ENCODE data around the gene MCM9. TPM values are rescaled to one million over a fixed set of nuclear protein-coding genes. Genes with fewer than 3 reads are reported as not detected.

Gene MCM9
- total and polyA plus RNA-seq, 12 donors: 3.1 to 20.5 (median 14.5) TPM

DNA sequence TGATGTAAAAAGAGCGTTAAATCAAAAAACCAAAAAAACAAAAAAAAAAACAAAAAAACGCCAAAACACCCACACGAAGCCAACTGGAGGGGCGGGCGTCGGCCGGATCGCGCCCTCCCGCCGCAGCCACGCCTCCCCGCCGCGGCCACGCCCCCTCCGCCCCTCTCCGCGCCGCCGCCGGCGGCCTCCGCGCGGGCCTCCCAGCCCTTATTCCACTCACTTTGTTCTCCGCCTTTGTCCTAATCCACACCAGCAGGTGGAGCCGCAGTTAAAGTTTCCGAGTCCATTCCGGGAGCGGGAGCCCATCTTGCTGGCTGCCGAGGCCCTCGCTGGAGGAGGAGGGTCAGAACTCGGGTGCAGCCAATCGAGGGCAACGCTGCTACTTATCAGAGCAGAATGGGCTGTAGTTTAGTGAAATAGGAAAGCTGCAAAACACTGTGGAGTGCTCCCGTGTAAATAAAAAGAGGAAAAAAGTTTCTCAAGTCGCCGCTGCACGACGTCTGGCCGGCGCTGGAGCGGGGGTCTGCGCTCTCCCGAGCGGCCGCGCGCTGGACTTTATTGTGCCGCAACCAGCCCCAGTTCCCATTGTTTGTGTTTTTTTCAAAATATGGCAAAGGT is 41.0 kb downstream of the MCM9 start, which contains the start of gene ASF1A:
Gene ASF1A, plus strand, starts transcription at position 346 of the 618 bp plus-strand sequence. Its CDS starts 262 bp downstream, at position 608.
- H3K4me3 ChIP-seq: peak within 1 kb of the TSS; percentile 75 to 98 (median 87)
- intact Hi-C loops (cut with DNase I): no loop called here
- DNase-seq: peak; percentile 96 to 99 (median 98)
- H3K4me1 ChIP-seq (replicated peaks in 1 of 2): peaks cover 11 to 41% of the 10 kb centered on the region in 2 donors
- no peaks in the 10 kb centered on the region for H3K9me3 ChIP-seq (replicated peaks in 1 of 3)
- H3K36me3 ChIP-seq (replicated peaks in 1 of 2): no peaks in the 10 kb centered on the region
- 0% methylated on average over 50 to 51 of the region's 51 CpGs for WGBS, 4 donors
- peak within 1 kb of the TSS; percentile 86 to 95 (median 94) for H3K27ac ChIP-seq
- peak; percentile 78 to 94 for TF ChIP-seq POLR2A (IDR thresholded peaks at IDR 0.05)
- TF ChIP-seq CTCF (IDR thresholded peaks at IDR 0.05): peak; percentile 27 to 73 (median 54)
- H3K27me3 ChIP-seq: no peaks in the 10 kb centered on the region

- Histone ChIP-seq H3K36me3 (replicated peaks in 1 of 2) (no peaks in the 10 kb centered on the region), H3K4me3 (peak overlapping the region; percentile 50 to 94 (median 56)), H3K27me3 (no peaks in the 10 kb centered on the region), H3K27ac (peak overlapping the region; percentile 65 to 95 (median 92)), H3K9me3 (replicated peaks in 1 of 3) (no peaks in the 10 kb centered on the region), H3K4me1 (replicated peaks in 1 of 2) (peaks cover 11 to 41% of the 10 kb centered on the region in 2 donors)
- WGBS, 4 donors: 0 to 1% (median 1%) methylated on average over 18 of the region's 18 CpGs
- no peak for TF ChIP-seq CTCF (IDR thresholded peaks at IDR 0.05)
- no peak for TF ChIP-seq POLR2A (IDR thresholded peaks at IDR 0.05)
- intact Hi-C loops (cut with DNase I): no loop called here
- DNase-seq: peak; percentile 32 to 72 (median 57)
Observed at GRCh38 chr6:118893064-118893806, 41.7 kb downstream of the MCM9 start.

DNA sequence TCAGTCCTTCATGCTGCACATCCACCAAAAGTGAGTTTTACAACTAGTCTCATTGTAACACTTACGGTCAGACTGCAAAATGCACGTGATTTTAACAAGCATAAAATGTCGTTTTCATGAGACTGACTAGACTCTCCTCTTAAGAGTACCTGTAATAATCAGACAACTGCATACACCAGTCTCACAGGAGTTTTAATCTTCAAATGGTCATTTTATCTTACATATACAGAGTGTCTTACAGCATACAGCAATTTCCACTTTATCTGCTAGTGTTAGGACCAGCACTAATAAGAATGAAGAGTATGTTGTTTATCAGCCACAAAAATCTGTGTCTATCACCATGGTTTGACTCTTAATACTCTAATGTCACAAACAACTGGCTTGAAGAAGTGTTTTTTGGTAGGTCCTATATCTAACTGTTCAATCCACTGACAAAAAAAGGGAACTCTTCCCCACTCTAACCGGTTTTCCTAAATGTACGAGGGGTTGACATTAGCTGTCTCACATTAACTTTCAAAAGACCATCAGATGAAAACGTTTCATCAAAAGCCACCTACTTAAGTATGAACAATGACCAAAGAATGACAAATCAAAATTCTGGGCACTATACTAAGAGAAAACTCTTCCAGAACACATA is 42.5 kb downstream of the MCM9 start:
- Histone ChIP-seq H3K27me3 (no peaks in the 10 kb centered on the region), H3K27ac (peak overlapping the region; percentile 65 to 95 (median 92)), H3K4me3 (peak overlapping the region in 2 of 4 donors; percentile 57 to 94), H3K9me3 (replicated peaks in 1 of 3) (no peaks in the 10 kb centered on the region), H3K4me1 (replicated peaks in 1 of 2) (peaks cover 11 to 41% of the 10 kb centered on the region in 2 donors), H3K36me3 (replicated peaks in 1 of 2) (no peaks in the 10 kb centered on the region)
- TF ChIP-seq CTCF (IDR thresholded peaks at IDR 0.05) (no peak), POLR2A (IDR thresholded peaks at IDR 0.05) (no peak)
- intact Hi-C loops (cut with DNase I): no loop called here
- no peak for DNase-seq
- 23 to 29% (median 24%) methylated on average over 6 of the region's 6 CpGs for WGBS, 4 donors

Data from adrenal gland (tissue), 12 donors.